HG03460 (cell line): ENCODE measurements around the gene EFNB3.

Experiments
- ATAC-seq: cut with Tn5 transposase; IDR thresholded peaks from one replicate; pipeline ENCODE4 v1.9.1; 2021; ENCODE audit not compliant: unreplicated experiment

Gene EFNB3

GRCh38 chr17:7704601-7705268 lies at the start of gene EFNB3:
TSS of gene EFNB3 (plus strand) at chr17:7705202. CDS start at chr17:7705599, 397 bp downstream.
- ATAC-seq = no peak

- ATAC-seq = no peak
Observed at GRCh38 chr17:7655541-7655840, 49.5 kb upstream of the EFNB3 start.

GRCh38 chr17:7656958-7657609 lies 47.9 kb upstream of the EFNB3 start:
- ATAC-seq = no peak

- ATAC-seq = no peak
Observed at GRCh38 chr17:7667656-7668406, 37.2 kb upstream of the EFNB3 start.

GRCh38 chr17:7668482-7668881 lies 36.5 kb upstream of the EFNB3 start:
- no peak for ATAC-seq

GRCh38 chr17:7673239-7673638 lies 31.8 kb upstream of the EFNB3 start:
- ATAC-seq = no peak

GRCh38 chr17:7674934-7675333 lies 30.1 kb upstream of the EFNB3 start:
- ATAC-seq = no peak

- ATAC-seq = no peak
Observed at GRCh38 chr17:7676533-7676932, 28.5 kb upstream of the EFNB3 start.

- no peak for ATAC-seq
Observed at GRCh38 chr17:7677388-7678067, 27.5 kb upstream of the EFNB3 start.

GRCh38 chr17:7684851-7685532 lies 20.0 kb upstream of the EFNB3 start:
- ATAC-seq = no peak

- peak; percentile 47 for ATAC-seq
Observed at GRCh38 chr17:7685533-7686221, 19.3 kb upstream of the EFNB3 start.

GRCh38 chr17:7686222-7687071 lies 18.6 kb upstream of the EFNB3 start:
- ATAC-seq = peak; percentile 50

- ATAC-seq = no peak
Observed at GRCh38 chr17:7687072-7687907, 17.7 kb upstream of the EFNB3 start, which contains the start of gene TP53. TSS of gene TP53 (minus strand) at chr17:7687490. CDS start at chr17:7676594, 10,896 bp downstream.

GRCh38 chr17:7687908-7688807 lies 16.8 kb upstream of the EFNB3 start, which contains the start of gene WRAP53:
TSS of gene WRAP53 (plus strand) at chr17:7688477. CDS start at chr17:7688649, 172 bp downstream.
- ATAC-seq = peak; percentile 62

GRCh38 chr17:7688808-7689316 lies 16.1 kb upstream of the EFNB3 start:
- ATAC-seq = no peak

- ATAC-seq = no peak
Observed at GRCh38 chr17:7695586-7695985, 9.4 kb upstream of the EFNB3 start.
